Activated effector memory CD4-positive, alpha-beta T cell treated with anti-CD3 and anti-CD28 coated beads, Interleukin-2, amount 50 U/mL, for 16 hours (primary cell): ENCODE measurements around the gene EPB41L2.
"Not testable (repeated sequence)": the region's sequence is repeated elsewhere in the genome, so short reads cannot be mapped to it uniquely, and the experiment has no call there.

Experiments
- DNase-seq: peaks from one replicate; pipeline ENCODE4 v3.0.0-alpha.2; 2020

The EPB41L2 gene

DNA sequence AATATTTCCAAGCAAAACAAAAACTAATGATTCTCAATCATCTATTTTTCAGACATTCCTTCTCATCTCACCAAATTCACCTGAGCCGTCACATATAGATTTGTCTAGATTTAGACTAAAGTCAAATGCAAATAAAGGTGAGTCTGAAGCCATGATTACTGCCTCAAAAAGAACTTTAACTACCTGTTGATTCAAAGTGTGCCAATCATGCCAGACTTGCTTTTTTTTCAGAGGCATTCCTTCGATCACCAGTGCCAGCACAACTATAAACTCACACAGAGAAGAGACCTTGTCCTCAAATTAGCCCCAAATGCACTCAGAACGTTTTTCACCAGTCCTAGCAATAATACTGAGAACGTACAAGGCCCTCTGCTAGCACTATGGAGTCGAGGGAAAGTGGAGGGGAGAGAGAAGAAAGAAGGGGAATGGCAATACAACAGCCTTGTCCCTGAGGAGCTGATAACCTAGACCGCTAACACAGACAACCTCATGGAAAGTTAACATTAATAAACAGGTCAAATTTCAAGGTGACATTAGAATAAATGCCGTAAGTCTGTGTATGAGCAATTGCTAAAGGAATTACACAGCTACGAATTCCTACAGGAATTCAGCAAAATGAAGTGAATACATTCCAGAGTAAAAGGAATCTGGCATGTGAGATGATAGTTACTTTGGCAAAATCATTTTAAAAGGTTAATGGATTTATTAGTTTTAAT is 60.9 kb downstream of the EPB41L2 start:
- DNase-seq = no peak

DNA sequence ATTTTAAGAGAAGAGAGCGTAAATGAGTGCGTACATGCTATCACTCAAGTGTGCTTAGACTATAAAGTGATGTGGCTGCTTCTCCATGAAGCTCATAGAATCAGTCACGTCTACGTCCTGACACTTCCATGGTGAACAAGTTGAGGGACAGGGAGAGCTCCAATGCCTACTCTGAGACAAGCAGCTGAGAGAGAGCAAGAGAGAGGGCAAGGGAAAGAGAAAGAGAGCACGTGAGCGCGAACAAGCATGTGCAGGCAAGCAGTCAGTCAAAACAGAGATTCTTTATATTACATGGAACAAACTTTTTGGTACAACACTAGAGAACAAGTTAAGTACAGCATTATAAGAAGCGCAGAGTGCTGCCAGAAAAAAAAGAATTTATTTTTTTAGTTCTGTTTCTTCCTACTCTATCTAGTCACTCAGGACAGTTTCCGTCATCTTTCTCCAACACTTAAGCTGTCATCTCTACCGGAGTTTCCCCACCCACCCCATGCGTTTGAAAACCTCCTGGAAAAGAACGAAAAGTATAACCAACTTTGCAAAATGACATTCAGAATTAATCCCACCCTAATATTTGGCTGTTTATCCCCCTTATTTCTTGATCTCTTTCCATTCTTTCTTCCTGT is 61.8 kb downstream of the EPB41L2 start:
- no peak for DNase-seq

DNA sequence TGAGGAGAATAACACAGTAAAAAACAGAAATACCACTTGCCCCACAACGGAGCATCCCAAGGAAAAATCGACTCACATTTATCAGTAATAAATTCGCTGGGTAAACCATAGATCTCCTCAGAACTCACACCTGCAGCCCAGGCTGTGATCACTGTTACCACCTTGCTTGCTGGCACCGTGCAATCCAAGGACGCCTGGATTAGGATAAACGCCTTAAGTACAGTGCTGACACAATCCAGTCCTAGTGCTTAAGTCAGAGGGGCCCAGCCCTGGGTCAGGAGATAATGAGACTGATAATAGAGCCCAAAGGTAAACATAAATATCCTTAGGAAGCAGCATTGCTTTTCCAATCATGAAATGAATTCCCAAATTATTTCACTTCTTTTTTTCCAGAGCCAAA is 62.5 kb downstream of the EPB41L2 start:
- no peak for DNase-seq

- DNase-seq = no peak
Observed at GRCh38 chr6:130997061-130997753, 65.8 kb downstream of the EPB41L2 start.

- DNase-seq = no peak
Observed at GRCh38 chr6:130996635-130997034, 66.4 kb downstream of the EPB41L2 start.

DNA sequence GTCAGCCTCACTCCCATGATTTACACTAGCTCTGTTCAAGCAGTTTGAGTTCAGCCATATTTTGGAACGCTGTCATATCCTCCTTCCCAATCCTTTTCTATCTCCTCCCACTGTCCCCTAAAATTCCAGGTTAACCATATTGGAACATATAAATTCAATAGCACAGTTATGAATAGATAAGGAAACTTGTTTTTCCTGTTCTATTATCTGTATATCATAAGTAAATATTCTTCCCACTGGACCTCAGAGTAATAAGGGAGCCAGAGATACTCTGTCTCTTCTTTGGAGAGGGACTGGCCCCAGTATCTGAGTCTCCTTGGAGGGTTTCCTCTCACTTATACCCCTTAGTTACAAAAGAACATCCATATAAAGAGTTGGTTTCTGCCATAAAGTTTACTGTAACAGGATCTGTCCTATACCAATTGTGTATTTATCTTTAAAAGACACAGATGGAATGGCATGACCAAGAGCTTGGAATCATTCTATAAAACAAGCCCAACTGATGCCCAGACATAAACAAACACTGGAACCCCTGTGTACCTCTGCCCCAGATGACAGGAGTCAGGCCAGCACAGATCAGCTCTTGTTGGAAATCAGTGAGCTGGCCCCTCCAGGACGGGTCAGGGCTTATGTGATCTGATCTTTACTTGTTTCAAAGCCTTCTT is 67.1 kb downstream of the EPB41L2 start:
- DNase-seq = no peak

DNA sequence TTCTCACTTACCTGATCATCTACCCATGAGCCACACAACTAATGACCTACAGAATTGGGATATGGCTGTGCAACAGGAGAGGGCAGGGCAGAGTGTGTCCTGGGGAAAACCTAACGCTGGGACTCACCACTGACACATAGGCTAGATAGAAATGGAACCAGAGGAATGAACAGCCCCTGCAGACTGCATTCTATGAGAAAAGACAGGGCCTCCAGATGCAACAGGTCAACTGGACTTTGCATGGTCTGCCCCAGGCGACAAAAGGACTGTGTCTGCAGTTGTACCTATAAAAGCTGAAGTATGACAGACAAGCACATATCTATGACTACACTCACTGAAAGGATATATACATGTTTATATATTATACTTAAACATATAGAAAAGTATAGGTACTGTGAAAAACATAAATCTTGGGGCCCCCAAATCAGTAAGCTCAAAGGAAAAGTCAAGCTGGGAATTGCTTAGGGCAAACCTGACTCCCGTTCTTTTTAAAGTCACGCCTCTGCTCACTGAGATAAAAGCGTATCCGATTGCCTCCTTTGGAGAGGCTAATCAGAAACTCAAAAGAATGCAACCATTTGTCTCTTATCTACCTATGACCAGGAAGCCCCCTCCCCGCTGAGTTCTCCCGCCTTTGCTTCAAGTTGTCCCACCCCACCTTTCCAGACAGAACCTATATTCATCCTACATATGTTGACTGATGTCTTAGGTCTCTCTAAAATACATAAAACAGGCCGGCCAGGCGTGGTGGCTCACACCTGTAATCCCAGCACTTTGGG is 68.5 kb downstream of the EPB41L2 start:
- DNase-seq = no peak

GRCh38 chr6:130993292-130993765 is 69.7 kb downstream of the EPB41L2 start:
- peak; percentile 53 for DNase-seq

- no peak for DNase-seq
Observed at GRCh38 chr6:130991422-130992137, 71.5 kb downstream of the EPB41L2 start.

DNA sequence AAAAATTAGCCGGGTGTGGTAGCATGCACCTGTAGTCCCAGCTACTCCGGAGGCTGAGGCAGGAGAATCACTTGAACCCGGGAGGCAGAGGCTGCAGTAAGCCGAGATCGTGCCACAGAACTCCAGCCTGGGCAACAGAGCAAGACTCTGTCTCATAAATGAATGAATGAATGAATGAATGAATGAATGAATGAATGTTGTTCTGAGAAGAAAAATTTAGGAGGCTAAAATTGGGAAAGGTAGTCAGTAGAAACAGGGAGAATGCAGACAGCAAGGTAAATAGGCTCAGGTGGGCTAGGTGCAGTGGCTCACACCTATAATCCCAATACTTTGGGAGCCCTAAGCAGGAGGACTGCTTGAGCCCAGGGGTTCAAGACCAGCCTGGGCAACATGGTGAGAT is 75.5 kb downstream of the EPB41L2 start:
- not testable (repeated sequence) for DNase-seq

GRCh38 chr6:130985115-130985514 is 77.9 kb downstream of the EPB41L2 start:
- no peak for DNase-seq

- no peak for DNase-seq
Observed at GRCh38 chr6:130982941-130983456, 80.0 kb downstream of the EPB41L2 start.

- no peak for DNase-seq
Observed at GRCh38 chr6:130982135-130982534, 80.9 kb downstream of the EPB41L2 start.

DNA sequence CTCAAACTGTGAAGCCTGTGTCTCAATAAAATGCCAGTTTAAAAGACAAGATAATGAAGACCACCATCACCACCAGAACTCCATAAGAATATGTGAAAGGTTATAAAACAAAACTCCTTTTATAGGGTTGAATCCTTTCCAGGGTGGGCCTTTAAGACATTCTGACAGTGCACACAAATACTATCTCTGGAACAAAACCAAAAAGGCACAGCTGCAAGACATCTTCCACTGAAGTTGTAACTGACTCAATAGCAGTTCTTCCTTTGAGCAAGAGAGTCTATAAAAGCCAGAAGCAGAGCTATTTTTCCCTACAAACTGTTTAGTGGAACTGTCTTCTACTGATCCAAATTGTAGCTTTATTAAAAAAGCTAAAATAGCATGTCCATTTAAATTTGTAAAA is 81.6 kb downstream of the EPB41L2 start:
- DNase-seq = no peak

GRCh38 chr6:130980310-130981032 is 82.6 kb downstream of the EPB41L2 start:
- no peak for DNase-seq

DNA sequence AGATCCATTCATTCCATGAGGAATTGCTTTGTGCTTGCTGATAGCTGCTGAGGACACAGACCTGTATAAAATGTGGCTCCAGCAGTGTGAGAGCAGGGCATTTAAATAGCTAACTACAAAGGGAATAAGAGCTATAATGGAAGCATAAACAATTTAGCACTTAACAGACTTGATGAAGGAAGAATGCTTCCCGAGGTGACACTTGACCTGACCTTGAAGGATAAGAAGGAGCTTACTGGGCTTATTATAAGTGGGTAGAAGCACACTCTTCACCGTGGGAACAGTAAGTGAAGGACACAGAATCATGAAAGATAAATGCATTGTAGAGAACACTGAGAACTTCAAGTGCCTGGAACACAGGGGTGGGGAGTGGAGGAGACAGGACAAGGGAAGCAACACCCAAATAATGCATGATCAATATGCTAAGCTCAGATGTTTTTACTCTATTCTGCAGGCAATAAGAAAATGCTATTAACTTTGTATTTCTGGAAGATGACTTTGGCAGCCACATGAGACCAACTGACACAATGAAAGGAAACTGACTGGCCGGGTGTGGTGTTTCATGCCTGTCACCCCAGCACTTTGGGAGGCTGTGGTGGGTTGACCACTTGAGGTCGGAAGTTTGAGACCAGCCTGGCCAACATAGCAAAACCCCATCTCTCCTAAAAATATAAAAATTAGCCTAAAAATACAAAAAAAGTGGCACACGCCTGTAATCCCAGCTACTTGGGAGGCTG is 84.2 kb downstream of the EPB41L2 start:
- no peak for DNase-seq

- no peak for DNase-seq
Observed at GRCh38 chr6:130978180-130978579, 84.9 kb downstream of the EPB41L2 start.

DNA sequence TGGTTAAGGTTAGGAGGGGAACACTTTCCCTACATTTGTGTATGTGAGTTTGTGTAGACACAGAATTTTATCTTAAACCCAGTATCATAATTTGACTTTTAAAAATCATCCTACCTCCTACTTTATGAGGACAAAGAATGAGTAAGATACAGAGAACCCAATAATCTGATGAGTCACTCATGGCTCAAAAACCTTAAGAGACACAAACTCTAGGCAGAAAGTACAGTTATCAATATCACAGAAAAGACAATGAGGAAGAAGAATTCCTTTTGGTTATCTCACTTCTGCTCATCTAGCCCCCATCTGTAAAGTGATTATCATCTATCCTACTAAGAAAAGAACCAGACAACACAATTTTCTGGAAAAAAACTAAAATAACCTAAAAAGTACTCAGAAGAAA is 87.7 kb downstream of the EPB41L2 start:
- no peak for DNase-seq

DNA sequence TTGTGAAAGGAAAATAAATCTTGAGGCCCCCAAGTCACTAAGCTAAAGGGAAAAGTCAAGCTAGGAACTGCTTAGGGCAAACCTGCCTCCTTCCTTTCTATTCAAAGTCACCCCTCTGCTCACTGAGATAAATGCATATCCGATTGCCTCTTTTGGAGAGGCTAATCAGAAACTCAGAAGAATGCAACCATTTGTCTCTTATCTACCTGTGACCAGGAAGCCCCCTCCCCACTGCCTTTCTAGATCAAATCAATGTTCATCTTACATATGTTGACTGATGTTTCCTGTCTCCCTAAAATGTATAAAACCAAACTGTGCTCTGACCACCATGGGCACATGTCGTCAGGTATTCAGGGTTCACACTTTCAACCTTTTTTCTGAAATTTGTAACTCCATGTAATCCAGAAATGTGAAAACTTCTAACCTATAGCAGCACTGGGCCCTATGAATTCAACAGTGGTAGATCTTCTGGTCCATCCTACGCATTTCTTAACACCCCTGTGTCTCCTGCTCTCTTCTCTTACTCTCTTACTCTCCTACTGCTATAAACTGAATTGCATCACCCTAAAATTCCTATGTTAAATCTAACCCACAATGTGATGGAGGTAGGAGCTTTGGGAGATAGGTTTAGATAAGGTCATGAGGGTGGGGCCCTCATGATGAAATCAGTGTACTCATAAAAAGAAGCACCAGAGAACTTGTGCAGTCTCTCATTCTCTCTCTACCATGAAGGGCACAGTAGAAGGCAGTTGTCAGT is 89.3 kb downstream of the EPB41L2 start:
- DNase-seq = no peak

- DNase-seq = no peak
Observed at GRCh38 chr6:130971504-130971903, 91.5 kb downstream of the EPB41L2 start.
